Keratinocyte (primary cell): ENCODE measurements around the gene ADAMTS17. TPM values are rescaled to one million over a fixed set of nuclear protein-coding genes. Genes with fewer than 3 reads are reported as not detected.

Source experiments
- DNase-seq: peaks from one replicate; pipeline ENCODE4 v3.0.0-alpha.2; 2011; ENCODE audit warnings: low read depth, missing footprints, low spot score
- FAIRE-seq: peaks from 2 replicates; lab custom pipeline; 2011; peaks lifted over from hg19 to GRCh38; lab: Jason Lieb, UNC
- H2AFZ ChIP-seq: 2 replicates; pipeline ENCODE4 v1.6.0; 2012; ENCODE audit warnings: low read length, control low read depth, inconsistent platforms; ENCODE audit not compliant: control insufficient read depth
- H3K27ac ChIP-seq: 2 replicates; pipeline ENCODE4 v1.5.1; 2011; ENCODE audit warnings: low read length; ENCODE audit not compliant: control insufficient read depth, insufficient read depth
- H3K27me3 ChIP-seq: 3 replicates; pipeline ENCODE4 v1.6.0; 2011; ENCODE audit warnings: low read length; ENCODE audit not compliant: control insufficient read depth, insufficient read depth; ENCODE audit errors: extremely low read depth
- H3K36me3 ChIP-seq, 2 experiments: 2 replicates in 1 of 2; 3 replicates in 1 of 2; pipeline ENCODE4 v1.5.1; 2011; ENCODE audit warnings: low read length in 2 of 2, mild to moderate bottlenecking in 1 of 2; ENCODE audit not compliant: control insufficient read depth in 2 of 2, insufficient read depth in 2 of 2; ENCODE audit errors: extremely low read depth in 1 of 2
- H3K4me1 ChIP-seq: 3 replicates; pipeline ENCODE4 v1.5.1; 2011; ENCODE audit warnings: low read length; ENCODE audit not compliant: control insufficient read depth, insufficient read depth; ENCODE audit errors: extremely low read depth
- H3K4me2 ChIP-seq: 3 replicates; pipeline ENCODE4 v1.6.0; 2011; ENCODE audit warnings: low read depth, low read length; ENCODE audit not compliant: control insufficient read depth, insufficient read depth; ENCODE audit errors: extremely low read depth
- H3K4me3 ChIP-seq, 3 experiments: fragments of 200-600 bp in 1 of 3; sonication (generic) in 1 of 3; 2 replicates in 2 of 3; 3 replicates in 1 of 3; pipeline ENCODE4 v1.5.1; 2011 to 2016; ENCODE audit warnings: low read length in 3 of 3, mild to moderate bottlenecking in 3 of 3, control low read depth in 2 of 3, inconsistent platforms in 1 of 3, low read depth in 1 of 3, mixed read lengths in 1 of 3, mixed run types in 1 of 3, moderate library complexity in 1 of 3; ENCODE audit not compliant: control insufficient read depth in 2 of 3, insufficient read depth in 2 of 3; ENCODE audit errors: extremely low read depth in 1 of 3
- H3K79me2 ChIP-seq: 2 replicates; pipeline ENCODE4 v1.6.0; 2012; ENCODE audit warnings: low read length; ENCODE audit not compliant: control insufficient read depth, insufficient read depth
- H3K9ac ChIP-seq: 3 replicates; pipeline ENCODE4 v1.6.0; 2011; ENCODE audit warnings: low read length; ENCODE audit not compliant: control insufficient read depth, insufficient read depth; ENCODE audit errors: extremely low read depth
- H3K9me1 ChIP-seq: 3 replicates; pipeline ENCODE4 v1.6.0; 2011; ENCODE audit warnings: low read length; ENCODE audit not compliant: control insufficient read depth, insufficient read depth; ENCODE audit errors: extremely low read depth
- H3K9me3 ChIP-seq: 2 replicates; pipeline ENCODE4 v1.5.1; 2012; ENCODE audit warnings: low read depth, low read length; ENCODE audit not compliant: control insufficient read depth
- H4K20me1 ChIP-seq: 3 replicates; pipeline ENCODE4 v1.6.0; 2011; ENCODE audit warnings: low read length; ENCODE audit not compliant: control insufficient read depth, insufficient read depth; ENCODE audit errors: extremely low read depth
- EZH2 ChIP-seq: IDR thresholded peaks from one replicate; pipeline ENCODE4 v1.6.1; 2012; ENCODE audit warnings: inconsistent platforms, mild to moderate bottlenecking, low read length, moderate library complexity
- dilution Hi-C: fragments of 300-500 bp; cut with MboI; formaldehyde crosslinking; loops from one replicate; pipeline ENCODE4 v1.7.0; 2020; ENCODE audit warnings: low sequenced_read_pairs; ENCODE audit not compliant: extremely low pct_ligation_motif_present
- polyA plus RNA-seq, 5 experiments: library from polyadenylated mRNA; depleted of rRNA in 3 of 5; stranded (reverse) in 3 of 5; stranded (forward) in 1 of 5; unstranded in 1 of 5; fragments of >200 nt; gene quantifications; 1 replicate in 1 of 5; 2 replicates in 3 of 5; 3 replicates in 1 of 5; pipeline versions ENCODE4 v1.2.1 to v1.2.3, GENCODE V29; 2011 to 2012; ENCODE audit warnings: missing spikeins in 2 of 5, low read depth in 1 of 5, low replicate concordance in 1 of 5
- TF ChIP-seq, protein P1 (sequence below), 3 experiments: IDR thresholded peaks in 1 of 3; conservative IDR thresholded peaks in 1 of 3; optimal IDR thresholded peaks in 1 of 3; 2 replicates in 2 of 3; 3 replicates in 1 of 3; pipeline versions ENCODE3 to v1.5.1; 2011; ENCODE audit warnings: low read length in 3 of 3, mild to moderate bottlenecking in 3 of 3, moderate library complexity in 2 of 3, control low read depth in 1 of 3, inconsistent platforms in 1 of 3; ENCODE audit not compliant: insufficient read depth in 2 of 3; ENCODE audit errors: extremely low read depth in 1 of 3

The ADAMTS17 gene
- polyA plus RNA-seq, 1 donor (not counting 4 experiments of a cell fraction or from before 2014, with no cell fraction given), result 0.18 TPM

DNA sequence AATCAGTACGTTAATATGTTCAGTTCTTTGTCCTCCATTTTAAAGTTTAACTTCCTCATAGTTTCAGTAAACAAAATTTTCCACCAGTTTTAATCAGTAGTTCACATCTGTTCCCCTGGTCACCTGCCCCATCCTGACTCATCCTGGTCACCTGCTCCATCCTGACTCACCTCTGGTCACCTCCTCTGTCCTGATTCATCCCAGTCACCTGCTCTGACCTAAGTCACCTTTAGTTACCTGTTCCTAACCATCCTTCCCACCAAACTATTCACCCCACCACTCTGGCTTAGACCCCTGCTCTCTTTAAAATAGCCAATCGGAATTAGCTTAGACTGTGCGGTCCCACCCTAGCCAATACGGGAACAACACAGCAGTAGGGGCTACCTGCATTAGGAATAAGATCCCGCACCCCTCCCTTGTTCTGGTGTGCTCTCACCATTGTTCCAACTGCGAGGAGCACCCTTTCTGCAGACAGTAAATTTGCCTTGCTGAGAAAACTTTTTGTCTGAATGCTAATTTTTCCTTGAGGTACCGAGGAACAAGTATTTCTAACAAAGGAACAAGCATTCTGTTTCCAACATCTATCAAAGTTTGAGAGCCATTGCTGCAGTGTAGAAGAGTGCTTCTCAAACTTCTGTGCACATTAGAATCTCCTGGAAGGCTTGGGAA is 169.3 kb downstream of the ADAMTS17 start:
- peaks cover 9% of the 10 kb centered on the region for H3K9me3 ChIP-seq
- DNase-seq, result no peak
- H3K79me2 ChIP-seq, result no peaks in the 10 kb centered on the region
- TF ChIP-seq EZH2, result no peak
- TF ChIP-seq, protein P1, sequence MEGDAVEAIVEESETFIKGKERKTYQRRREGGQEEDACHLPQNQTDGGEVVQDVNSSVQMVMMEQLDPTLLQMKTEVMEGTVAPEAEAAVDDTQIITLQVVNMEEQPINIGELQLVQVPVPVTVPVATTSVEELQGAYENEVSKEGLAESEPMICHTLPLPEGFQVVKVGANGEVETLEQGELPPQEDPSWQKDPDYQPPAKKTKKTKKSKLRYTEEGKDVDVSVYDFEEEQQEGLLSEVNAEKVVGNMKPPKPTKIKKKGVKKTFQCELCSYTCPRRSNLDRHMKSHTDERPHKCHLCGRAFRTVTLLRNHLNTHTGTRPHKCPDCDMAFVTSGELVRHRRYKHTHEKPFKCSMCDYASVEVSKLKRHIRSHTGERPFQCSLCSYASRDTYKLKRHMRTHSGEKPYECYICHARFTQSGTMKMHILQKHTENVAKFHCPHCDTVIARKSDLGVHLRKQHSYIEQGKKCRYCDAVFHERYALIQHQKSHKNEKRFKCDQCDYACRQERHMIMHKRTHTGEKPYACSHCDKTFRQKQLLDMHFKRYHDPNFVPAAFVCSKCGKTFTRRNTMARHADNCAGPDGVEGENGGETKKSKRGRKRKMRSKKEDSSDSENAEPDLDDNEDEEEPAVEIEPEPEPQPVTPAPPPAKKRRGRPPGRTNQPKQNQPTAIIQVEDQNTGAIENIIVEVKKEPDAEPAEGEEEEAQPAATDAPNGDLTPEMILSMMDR (optimal IDR thresholded peaks at IDR 0.05 in 1 of 3, IDR thresholded peaks at IDR 0.05 in 1 of 3, conservative IDR thresholded peaks at IDR 0.05 in 1 of 3; ENCODE audit: extremely low read depth in 1 of 3, insufficient read depth in 2 of 3, low read length in 3 of 3), result no peak
- H2AFZ ChIP-seq, result no peak overlapping the region
- no peaks in the 10 kb centered on the region for H3K9me1 ChIP-seq
- no peaks in the 10 kb centered on the region for H3K4me1 ChIP-seq
- no peak overlapping the region for H3K4me2 ChIP-seq
- no peak overlapping the region for H3K4me3 ChIP-seq
- H3K9ac ChIP-seq, result no peak overlapping the region
- FAIRE-seq, result no peak
- peaks cover 4% of the 10 kb centered on the region for H3K27me3 ChIP-seq
- no peaks in the 10 kb centered on the region for H3K36me3 ChIP-seq
- no peak overlapping the region for H3K27ac ChIP-seq
- no peaks in the 10 kb centered on the region for H4K20me1 ChIP-seq
- dilution Hi-C loops, result no loop called here

DNA sequence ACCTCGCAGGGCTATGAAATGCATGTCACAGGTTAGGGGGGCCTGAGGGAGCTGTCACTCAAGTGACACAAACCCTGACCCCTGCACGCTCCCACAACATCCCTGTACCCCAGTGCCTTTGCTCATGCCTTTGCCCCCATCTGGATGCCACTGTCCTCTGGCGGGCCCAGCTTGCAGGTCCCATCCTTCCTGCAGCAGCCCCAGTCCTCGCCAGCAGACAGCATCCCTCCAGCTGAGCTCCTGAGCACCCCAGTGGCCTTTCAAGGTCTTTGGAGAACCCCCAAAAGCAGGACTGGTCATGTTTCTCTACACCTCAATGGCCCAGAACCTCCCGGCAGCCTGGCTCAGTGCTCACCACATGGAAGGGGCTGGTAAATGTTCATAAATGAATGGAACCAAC is 170.4 kb downstream of the ADAMTS17 start:
- H2AFZ ChIP-seq, result no peak overlapping the region
- no peak overlapping the region for H3K4me2 ChIP-seq
- H3K9me3 ChIP-seq, result peaks cover 9% of the 10 kb centered on the region
- H3K9ac ChIP-seq, result no peak overlapping the region
- no peaks in the 10 kb centered on the region for H4K20me1 ChIP-seq
- FAIRE-seq, result no peak
- no peak overlapping the region for H3K4me3 ChIP-seq
- H3K4me1 ChIP-seq, result no peaks in the 10 kb centered on the region
- dilution Hi-C loops, result no loop called here
- peaks cover 6% of the 10 kb centered on the region for H3K27me3 ChIP-seq
- H3K27ac ChIP-seq, result no peak overlapping the region
- no peaks in the 10 kb centered on the region for H3K36me3 ChIP-seq
- TF ChIP-seq, protein P1 (optimal IDR thresholded peaks at IDR 0.05 in 1 of 3, IDR thresholded peaks at IDR 0.05 in 1 of 3, conservative IDR thresholded peaks at IDR 0.05 in 1 of 3; ENCODE audit: extremely low read depth in 1 of 3, insufficient read depth in 2 of 3, low read length in 3 of 3), result no peak
- no peak for TF ChIP-seq EZH2
- H3K79me2 ChIP-seq, result no peaks in the 10 kb centered on the region
- no peaks in the 10 kb centered on the region for H3K9me1 ChIP-seq
- no peak for DNase-seq
